HG03039 (cell line): Measurements from ENCODE around the gene TFIP11.
"Not testable (repeated sequence)": the region's sequence is repeated elsewhere in the genome, so short reads cannot be mapped to it uniquely, and the experiment has no call there.

Experiments
- ATAC-seq: cut with Tn5 transposase; IDR thresholded peaks from one replicate; pipeline ENCODE4 v1.9.1; 2021; ENCODE audit warnings: mild to moderate bottlenecking, moderate library complexity; ENCODE audit not compliant: unreplicated experiment

The TFIP11 gene

GRCh38 chr22:26542831-26543230 lies 30.6 kb upstream of the TFIP11 start:
- no peak for ATAC-seq

DNA sequence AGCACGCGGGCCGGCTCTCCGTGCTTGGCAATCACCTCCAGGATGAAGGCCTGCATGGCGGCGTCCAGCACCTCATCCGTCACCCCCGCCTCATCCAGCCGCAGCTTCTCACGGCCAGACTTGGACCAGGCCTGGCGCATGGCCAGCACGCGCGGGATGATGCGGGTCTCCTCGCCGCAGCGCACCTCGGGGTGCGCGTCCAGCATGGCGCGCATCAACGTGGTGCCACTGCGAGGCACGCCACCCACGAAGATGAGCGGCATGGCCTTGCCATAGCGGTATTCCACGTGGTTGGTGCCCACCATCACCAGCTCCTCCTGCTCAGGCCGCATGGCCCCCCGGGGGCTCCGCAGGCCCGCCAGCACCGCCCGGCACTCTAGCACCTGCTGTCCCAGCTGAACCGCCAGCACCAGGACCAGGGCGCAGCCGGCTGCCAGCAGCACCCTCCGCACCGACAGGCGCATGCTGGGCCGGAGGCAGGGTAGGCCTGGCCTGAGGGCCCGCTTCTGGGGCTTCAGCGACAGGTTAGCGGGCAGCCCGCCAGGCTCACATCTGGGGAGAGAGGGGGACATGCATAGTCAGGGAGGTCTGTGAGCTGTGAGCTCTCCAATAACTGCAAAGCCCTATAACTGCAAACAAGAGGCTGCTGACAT lies 29.0 kb upstream of the TFIP11 start:
- no peak for ATAC-seq

- no peak for ATAC-seq
These were observed 27.8 kb upstream of the TFIP11 start for GRCh38 chr22:26540119-26540518.

DNA sequence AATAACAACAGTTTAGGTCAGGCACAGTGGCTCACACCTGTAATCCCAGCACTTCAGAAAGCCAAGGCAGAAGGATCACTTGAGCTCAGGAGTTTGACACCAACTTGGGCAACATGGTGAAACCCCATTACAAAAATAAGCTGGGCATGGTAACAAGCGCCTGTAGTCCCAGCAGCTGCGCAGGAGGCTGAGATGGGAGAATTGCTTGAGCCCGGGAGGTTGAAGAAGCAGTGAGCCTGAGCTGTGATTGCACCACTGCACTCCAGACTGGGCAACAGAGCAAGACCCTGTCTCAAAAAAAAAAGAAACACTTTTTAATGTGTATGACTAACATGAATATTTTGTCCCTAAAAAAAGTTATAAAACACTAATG lies 24.5 kb upstream of the TFIP11 start:
- ATAC-seq, result no peak

DNA sequence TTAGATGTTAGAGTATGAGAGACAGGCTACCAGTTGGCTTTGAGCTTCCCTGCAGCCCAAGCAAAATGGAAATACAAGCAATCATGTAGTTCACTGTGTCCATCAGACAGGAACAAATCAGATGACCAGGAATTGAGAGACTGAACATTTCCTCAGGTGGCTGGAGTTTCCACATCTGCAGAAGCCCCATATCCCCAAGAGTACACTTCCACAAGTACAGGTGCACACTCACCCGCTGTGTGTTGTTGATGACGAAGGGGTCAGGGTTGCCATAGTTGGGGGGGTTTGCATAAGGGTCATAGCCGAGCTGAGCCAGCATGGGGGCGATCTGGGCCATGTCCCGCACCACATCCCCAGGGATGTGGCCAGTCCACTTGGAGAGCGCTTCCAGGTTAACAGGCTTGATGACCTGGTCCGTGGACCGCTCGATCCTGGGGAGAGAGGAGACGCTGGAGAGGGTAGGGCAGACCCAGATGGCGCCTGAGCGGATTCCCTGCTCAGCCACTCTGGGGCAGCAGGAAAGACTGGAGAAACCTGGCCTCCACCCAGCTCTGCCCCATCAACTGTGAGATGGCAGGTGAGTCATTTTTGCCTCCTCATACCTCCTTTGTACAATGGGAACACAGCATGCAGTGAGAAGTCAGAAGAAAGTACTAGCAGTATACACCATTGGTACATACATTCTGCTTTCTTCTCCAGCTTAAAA lies 23.9 kb upstream of the TFIP11 start:
- no peak for ATAC-seq

DNA sequence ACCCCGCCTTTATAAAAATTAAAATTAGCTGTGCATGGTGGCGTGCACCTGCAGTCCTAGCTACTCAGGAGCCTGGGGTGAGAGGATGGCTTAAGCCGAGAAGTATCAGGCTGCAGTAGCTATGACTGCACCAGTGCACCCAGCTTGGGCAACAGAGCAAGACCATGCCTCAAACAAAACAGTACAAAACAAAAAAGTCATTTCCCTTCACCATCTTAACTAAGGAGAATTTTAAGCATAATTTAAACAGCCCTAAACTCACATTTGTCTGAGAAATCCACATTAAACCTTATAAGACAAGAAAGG lies 23.3 kb upstream of the TFIP11 start:
- no peak for ATAC-seq

GRCh38 chr22:26534874-26535602 lies 22.8 kb upstream of the TFIP11 start:
- ATAC-seq, result no peak

DNA sequence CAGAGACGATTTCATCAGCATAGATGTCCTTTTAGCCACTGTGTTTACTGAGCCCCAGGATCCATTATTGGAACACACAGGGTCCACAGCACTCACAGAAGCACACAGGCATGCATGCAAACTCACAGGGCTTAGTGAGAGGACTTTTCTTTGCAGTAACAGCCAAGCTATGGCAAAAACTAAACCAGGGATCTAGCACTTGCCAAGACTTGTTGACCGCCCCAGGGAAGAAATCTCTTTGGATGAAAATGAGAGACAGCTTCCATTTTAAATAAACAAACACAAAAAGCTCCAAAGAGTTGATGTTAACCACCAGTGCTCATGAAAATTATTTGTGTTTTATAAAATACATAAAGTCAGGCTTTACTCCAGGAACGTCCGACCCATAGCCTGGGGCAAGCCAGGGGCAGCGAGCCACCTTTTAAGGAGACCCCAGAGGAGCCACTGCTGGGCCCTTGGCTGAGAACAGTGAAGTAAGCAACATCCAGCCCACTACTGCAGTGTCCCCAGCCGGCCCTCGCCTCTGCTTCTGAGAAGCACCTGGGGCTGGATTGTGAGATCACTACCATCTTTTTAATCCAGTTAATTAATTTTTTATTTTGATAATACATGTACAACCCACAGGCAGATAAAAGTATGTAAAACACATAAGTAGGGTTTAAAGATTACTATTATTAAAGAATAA lies 22.0 kb upstream of the TFIP11 start:
- no peak for ATAC-seq

GRCh38 chr22:26529345-26529744 lies 17.1 kb upstream of the TFIP11 start:
- ATAC-seq, result no peak

- not testable (repeated sequence) for ATAC-seq
These were observed 16.2 kb upstream of the TFIP11 start for GRCh38 chr22:26528518-26528917.

DNA sequence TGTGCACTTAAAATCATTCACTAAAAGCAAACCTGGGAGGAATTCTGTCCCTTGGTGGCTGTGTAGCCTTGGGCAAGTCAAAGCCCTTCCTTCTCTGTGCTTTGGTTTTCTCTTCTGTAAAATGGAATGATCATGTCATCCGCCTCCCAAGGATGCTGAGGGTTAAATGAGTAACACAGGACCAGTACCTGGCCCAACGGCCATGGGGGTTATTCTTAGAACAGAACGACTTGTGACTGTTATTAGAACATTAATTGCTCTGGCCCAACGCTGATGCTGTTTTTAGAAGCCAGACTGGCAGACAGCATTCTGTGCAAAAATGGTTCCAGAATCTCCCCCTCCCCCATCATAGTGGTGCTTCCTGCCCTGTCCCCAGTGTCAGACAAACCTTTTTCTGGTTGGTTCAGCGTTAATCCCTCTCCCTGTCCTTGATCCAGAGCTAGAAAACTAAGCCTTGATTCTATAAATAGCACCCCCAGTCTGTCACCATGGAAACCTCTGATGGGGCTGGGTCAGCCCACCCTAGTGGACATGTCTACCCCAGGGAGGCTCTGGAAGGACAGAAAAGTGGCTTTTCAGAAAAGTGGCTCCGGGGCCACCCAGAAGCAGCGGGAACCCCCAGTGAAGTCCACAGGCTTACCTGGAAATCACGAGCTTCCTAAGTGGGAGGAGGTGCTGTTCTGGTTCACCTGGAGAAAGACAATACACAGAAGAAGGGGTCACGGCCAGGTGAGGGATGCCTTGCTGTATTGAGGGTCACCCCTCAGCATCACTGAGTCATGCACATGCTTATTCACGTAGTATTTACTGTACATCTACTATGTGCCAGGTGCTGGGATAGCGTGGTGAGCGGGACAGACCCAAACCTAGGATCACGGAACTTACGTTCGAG lies 15.5 kb upstream of the TFIP11 start:
- no peak for ATAC-seq

DNA sequence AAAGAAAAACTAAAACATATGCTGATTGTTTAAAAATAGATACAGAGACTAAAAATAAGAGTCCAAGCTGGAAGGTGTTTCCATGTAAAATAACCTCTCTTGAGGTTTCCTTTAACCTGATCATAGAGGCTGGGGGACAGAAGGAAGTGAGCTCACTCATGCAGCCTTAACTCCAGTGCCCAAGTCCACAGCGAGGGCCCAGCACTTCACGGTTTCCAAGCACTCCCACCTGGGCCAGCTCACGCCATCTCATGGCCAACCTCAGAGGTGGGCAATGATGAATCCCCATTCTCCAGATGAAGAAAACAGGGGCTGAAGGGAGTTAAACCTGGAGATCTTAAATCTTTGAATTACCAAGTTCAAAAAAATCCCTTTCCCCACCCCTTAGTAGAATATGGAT lies 14.9 kb upstream of the TFIP11 start:
- ATAC-seq, result no peak

DNA sequence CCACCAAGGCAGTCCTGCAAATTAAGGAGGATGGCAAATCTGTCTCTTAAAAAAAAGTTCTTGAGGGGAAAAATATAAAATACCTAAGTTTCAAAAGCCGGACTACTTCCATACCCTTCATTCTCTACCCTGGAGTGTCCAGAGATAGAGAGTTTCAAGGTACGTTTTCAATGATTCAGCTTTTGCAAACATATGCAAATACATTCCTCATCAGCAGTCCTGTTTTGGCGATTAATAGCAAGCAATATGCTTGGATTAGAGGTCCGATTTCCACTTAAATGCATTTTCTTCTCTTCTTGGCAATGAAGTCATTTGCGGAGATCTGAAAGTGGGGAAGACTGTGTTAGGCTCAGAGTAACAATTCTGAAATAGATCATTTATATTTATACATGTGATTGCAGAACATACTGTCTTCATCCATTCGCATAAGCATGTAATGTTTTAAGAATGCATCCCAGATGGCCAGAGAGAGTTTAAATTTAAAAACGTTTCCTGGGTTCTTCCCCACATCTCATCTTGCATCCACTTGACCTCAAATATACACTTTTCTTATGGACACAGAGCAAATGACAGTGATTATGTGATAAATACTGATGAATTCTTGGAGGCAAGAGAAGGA lies 13.8 kb upstream of the TFIP11 start:
- no peak for ATAC-seq

DNA sequence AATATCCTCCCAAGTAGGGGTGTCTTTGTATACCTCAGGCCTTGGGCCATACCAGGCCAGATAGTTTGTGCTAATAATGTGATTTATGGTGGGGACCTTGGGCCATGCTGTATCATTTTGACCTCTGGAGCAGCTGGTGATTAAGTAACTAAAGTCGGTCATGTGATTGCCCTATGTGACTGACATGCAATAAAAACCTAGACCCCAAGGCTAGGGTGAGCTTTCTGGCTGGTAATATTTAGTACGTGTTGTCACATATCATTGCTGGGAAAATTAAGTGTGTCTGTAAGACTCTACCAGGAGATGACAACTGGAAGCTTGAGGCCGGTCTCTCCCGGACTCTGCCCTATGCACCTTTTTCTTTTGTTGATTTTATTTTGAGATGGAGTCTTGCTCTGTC lies 12.6 kb upstream of the TFIP11 start:
- no peak for ATAC-seq

DNA sequence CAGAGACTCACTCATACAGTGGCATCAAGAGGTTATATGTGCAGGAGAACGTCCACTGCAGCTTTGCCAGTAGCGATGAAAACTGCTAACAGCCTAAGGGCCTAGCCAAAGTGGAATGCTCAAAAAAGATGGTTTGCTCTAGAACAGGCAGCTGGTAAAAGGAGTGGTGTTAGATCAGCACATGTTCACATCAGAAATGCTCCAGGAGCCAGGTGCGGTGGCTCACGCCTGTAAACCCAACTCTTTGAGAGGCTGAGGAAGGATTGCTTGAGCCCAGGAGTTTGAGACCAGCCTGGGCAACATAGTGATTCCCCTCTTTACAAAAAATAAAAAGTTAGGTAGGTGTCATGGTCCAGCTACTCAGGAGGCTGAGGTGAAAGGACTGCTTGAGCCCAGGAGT lies 10.3 kb upstream of the TFIP11 start:
- ATAC-seq, result no peak

GRCh38 chr22:26522012-26522411 lies 9.7 kb upstream of the TFIP11 start:
- ATAC-seq, result no peak

DNA sequence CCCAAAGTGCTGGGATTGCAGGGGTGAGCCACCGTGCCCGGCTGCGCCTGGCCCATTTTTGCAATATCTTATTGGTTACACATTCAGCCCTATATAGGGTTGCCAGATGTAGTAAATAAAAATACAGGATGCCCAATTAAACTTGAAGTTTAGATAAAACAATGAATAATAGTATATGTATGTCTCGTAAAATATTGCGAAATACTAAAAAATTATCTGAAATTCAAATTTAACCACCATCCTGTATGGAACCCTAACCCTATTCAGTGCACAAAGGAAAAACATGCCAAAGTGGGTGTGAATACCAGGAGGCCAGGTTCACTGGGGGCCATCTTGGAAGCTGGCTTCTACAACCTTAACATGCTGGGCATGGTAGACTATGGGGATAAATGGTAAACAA lies 5.2 kb upstream of the TFIP11 start:
- ATAC-seq, result no peak

DNA sequence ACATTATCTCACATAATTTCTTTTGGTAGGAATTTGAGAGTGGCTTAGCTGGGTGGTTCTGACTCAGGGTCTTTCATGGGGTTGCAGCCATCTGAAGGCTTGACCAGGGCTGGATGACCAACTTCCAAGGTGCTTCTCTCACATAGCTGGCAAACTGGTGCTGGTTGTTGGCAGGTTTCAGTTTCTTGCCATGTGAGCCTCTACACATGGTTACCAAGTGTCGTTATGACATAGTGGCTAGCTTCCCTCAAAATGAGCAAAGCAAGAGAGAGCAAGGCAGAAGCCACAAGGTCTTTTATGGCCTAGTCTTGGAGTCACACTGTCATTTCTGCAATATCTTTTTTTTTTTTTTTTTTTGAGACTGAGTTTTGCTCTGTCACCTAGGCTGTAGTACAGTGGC lies 4.2 kb upstream of the TFIP11 start:
- no peak for ATAC-seq

- no peak for ATAC-seq
These were observed 3.7 kb upstream of the TFIP11 start for GRCh38 chr22:26515931-26516330.

- ATAC-seq, result no peak
These were observed 2.3 kb upstream of the TFIP11 start for GRCh38 chr22:26514419-26515161.
